ENCODE data around the gene ZNF335.
"Not testable (repeated sequence)": the region's sequence is repeated elsewhere in the genome, so short reads cannot be mapped to it uniquely, and the experiment has no call there.

ZNF335 gene

GRCh38 chr20:45934586-45935415, 37.2 kb downstream of the ZNF335 start, which contains the start of gene PCIF1:
TSS of gene PCIF1 (plus strand) at chr20:45934683. CDS start at chr20:45939000, 4,317 bp downstream.
- 0 out of 2 replicates have a peak, but pooled peaks cover 3% of the 10 kb centered on the region for H3K36me3 ChIP-seq (ENCODE audit: insufficient read depth)
- no peaks in the 10 kb centered on the region for H4K20me1 ChIP-seq (ENCODE audit: insufficient read depth)
- H2AFZ ChIP-seq (ENCODE audit: low read depth) = peak within 1 kb of the TSS; percentile 63
- no peaks in the 10 kb centered on the region for H3K27me3 ChIP-seq (ENCODE audit: insufficient read depth, low read depth)
- peak within 1 kb of the TSS; percentile 97 for H3K4me2 ChIP-seq
- peaks cover 7% of the 10 kb centered on the region; the same call in 1 of the 2 replicates for H3K79me2 ChIP-seq (ENCODE audit: insufficient read depth, low read depth)
- H3K27ac ChIP-seq = peak within 1 kb of the TSS; percentile 98
- H3K9ac ChIP-seq = peak within 1 kb of the TSS; percentile 99
- H3K4me1 ChIP-seq (ENCODE audit: low read depth, poor library complexity, severe bottlenecking) = peaks cover 13% of the 10 kb centered on the region
- TF ChIP-seq CTCF (conservative IDR thresholded peaks at IDR 0.05; ENCODE audit: low read depth, low read length) = no peak
- H3K4me3 ChIP-seq (IDR thresholded peaks at IDR 0.05; ENCODE audit: insufficient read depth, low read depth, low read length) = no peak within 1 kb of the TSS

- H3K4me3 ChIP-seq (IDR thresholded peaks at IDR 0.05; ENCODE audit: insufficient read depth, low read depth, low read length) = no peak overlapping the region
- peak overlapping the region; percentile 99 for H3K9ac ChIP-seq
- no peaks in the 10 kb centered on the region for H4K20me1 ChIP-seq (ENCODE audit: insufficient read depth)
- peaks cover 7% of the 10 kb centered on the region; the same call in 1 of the 2 replicates for H3K79me2 ChIP-seq (ENCODE audit: insufficient read depth, low read depth)
- H3K36me3 ChIP-seq (ENCODE audit: insufficient read depth) = no peaks in the 10 kb centered on the region
- no peak for TF ChIP-seq CTCF (conservative IDR thresholded peaks at IDR 0.05; ENCODE audit: low read depth, low read length)
- peak overlapping the region; percentile 96 for H3K4me2 ChIP-seq
- H2AFZ ChIP-seq (ENCODE audit: low read depth) = peak overlapping the region; percentile 63
- no peaks in the 10 kb centered on the region for H3K27me3 ChIP-seq (ENCODE audit: insufficient read depth, low read depth)
- peak overlapping the region; percentile 98 for H3K27ac ChIP-seq
- peaks cover 13% of the 10 kb centered on the region for H3K4me1 ChIP-seq (ENCODE audit: low read depth, poor library complexity, severe bottlenecking)
Measured at GRCh38 chr20:45934046-45934585, 37.9 kb downstream of the ZNF335 start.

- peak overlapping the region; percentile 96 for H3K4me2 ChIP-seq
- H3K27me3 ChIP-seq (ENCODE audit: insufficient read depth, low read depth) = no peaks in the 10 kb centered on the region
- no peaks in the 10 kb centered on the region for H3K36me3 ChIP-seq (ENCODE audit: insufficient read depth)
- H3K27ac ChIP-seq = peak overlapping the region; percentile 98
- H3K4me3 ChIP-seq (IDR thresholded peaks at IDR 0.05; ENCODE audit: insufficient read depth, low read depth, low read length) = no peak overlapping the region
- H3K79me2 ChIP-seq (ENCODE audit: insufficient read depth, low read depth) = peaks cover 7% of the 10 kb centered on the region; the same call in 1 of the 2 replicates
- H3K9ac ChIP-seq = peak overlapping the region; percentile 99
- H2AFZ ChIP-seq (ENCODE audit: low read depth) = peak overlapping the region; percentile 63
- H4K20me1 ChIP-seq (ENCODE audit: insufficient read depth) = no peaks in the 10 kb centered on the region
- peaks cover 13% of the 10 kb centered on the region for H3K4me1 ChIP-seq (ENCODE audit: low read depth, poor library complexity, severe bottlenecking)
- peak; percentile 33; the same call in 1 of the 2 replicates for TF ChIP-seq CTCF (conservative IDR thresholded peaks at IDR 0.05; ENCODE audit: low read depth, low read length)
Measured at GRCh38 chr20:45933266-45934045, 38.5 kb downstream of the ZNF335 start.

GRCh38 chr20:45931680-45932079, 40.3 kb downstream of the ZNF335 start:
- not testable (repeated sequence) for H2AFZ ChIP-seq (ENCODE audit: low read depth); H3K27me3 ChIP-seq (ENCODE audit: insufficient read depth, low read depth); H4K20me1 ChIP-seq (ENCODE audit: insufficient read depth); H3K4me2 ChIP-seq; H3K27ac ChIP-seq; H3K36me3 ChIP-seq (ENCODE audit: insufficient read depth); H3K4me3 ChIP-seq (IDR thresholded peaks at IDR 0.05; ENCODE audit: insufficient read depth, low read depth, low read length); H3K9ac ChIP-seq; H3K79me2 ChIP-seq (ENCODE audit: insufficient read depth, low read depth)
- H3K4me1 ChIP-seq (ENCODE audit: low read depth, poor library complexity, severe bottlenecking) = peaks cover 13% of the 10 kb centered on the region

All from KMS-11 (cell line).